ENCODE results near the gene AWAT1.

Gene AWAT1

DNA sequence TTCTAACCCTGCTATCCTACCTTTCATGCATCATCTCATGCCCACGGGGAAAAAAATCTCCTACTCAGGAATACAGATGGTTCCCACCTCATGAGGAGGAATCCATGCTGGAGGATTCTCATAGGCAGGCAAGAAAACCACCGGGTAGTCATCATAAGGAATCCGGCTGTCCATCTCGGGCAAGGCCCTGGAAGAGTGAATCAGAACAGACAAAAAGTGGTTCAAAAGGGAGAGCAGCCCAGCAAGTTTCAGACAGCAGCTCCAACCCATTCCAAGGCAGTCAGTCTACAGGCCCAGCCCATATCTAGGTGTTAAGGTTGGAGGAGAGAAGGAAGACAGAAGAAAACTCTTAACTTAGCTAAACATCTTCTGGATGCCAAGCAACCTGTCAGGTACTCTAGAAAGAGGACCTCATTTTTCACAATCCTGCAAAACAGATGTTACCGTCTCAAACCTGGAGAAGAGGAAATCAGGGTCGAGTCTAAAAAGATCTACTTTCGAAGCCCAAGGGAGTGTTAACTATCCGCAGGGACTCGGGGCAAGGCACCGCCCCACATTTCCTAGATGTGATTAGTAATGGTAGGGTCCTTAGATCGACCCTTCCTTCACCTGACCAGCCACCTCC, 54.8 kb downstream of the AWAT1 start:
- TF ChIP-seq CEBPB (IDR thresholded peaks at IDR 0.05) (no peak), RAD21 (IDR thresholded peaks at IDR 0.05; ENCODE audit: low read depth) (no peak), EP300 (IDR thresholded peaks at IDR 0.05; ENCODE audit: borderline replicate concordance) (no peak), TCF12 (IDR thresholded peaks at IDR 0.05; ENCODE audit: low read depth) (no peak), FOXM1 (IDR thresholded peaks at IDR 0.05; ENCODE audit: borderline replicate concordance, low read depth) (no peak), CREB1 (IDR thresholded peaks at IDR 0.05; ENCODE audit: low read depth) (no peak), NFIC (IDR thresholded peaks at IDR 0.05) (no peak), TEAD4 (IDR thresholded peaks at IDR 0.05) (no peak), EGR1 (IDR thresholded peaks at IDR 0.05) (no peak), TAF1 (IDR thresholded peaks at IDR 0.05; ENCODE audit: low read depth) (no peak), YY1 (IDR thresholded peaks at IDR 0.05; ENCODE audit: low read depth) (no peak), ZBTB7A (IDR thresholded peaks at IDR 0.05; ENCODE audit: low read depth) (no peak)
- TF ChIP-seq, protein P1, sequence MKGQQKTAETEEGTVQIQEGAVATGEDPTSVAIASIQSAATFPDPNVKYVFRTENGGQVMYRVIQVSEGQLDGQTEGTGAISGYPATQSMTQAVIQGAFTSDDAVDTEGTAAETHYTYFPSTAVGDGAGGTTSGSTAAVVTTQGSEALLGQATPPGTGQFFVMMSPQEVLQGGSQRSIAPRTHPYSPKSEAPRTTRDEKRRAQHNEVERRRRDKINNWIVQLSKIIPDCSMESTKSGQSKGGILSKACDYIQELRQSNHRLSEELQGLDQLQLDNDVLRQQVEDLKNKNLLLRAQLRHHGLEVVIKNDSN (IDR thresholded peaks at IDR 0.05): no peak
- TF ChIP-seq, protein P2, sequence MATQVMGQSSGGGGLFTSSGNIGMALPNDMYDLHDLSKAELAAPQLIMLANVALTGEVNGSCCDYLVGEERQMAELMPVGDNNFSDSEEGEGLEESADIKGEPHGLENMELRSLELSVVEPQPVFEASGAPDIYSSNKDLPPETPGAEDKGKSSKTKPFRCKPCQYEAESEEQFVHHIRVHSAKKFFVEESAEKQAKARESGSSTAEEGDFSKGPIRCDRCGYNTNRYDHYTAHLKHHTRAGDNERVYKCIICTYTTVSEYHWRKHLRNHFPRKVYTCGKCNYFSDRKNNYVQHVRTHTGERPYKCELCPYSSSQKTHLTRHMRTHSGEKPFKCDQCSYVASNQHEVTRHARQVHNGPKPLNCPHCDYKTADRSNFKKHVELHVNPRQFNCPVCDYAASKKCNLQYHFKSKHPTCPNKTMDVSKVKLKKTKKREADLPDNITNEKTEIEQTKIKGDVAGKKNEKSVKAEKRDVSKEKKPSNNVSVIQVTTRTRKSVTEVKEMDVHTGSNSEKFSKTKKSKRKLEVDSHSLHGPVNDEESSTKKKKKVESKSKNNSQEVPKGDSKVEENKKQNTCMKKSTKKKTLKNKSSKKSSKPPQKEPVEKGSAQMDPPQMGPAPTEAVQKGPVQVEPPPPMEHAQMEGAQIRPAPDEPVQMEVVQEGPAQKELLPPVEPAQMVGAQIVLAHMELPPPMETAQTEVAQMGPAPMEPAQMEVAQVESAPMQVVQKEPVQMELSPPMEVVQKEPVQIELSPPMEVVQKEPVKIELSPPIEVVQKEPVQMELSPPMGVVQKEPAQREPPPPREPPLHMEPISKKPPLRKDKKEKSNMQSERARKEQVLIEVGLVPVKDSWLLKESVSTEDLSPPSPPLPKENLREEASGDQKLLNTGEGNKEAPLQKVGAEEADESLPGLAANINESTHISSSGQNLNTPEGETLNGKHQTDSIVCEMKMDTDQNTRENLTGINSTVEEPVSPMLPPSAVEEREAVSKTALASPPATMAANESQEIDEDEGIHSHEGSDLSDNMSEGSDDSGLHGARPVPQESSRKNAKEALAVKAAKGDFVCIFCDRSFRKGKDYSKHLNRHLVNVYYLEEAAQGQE (IDR thresholded peaks at IDR 0.05; ENCODE audit: low read depth): no peak
- TF ChIP-seq, protein P3, sequence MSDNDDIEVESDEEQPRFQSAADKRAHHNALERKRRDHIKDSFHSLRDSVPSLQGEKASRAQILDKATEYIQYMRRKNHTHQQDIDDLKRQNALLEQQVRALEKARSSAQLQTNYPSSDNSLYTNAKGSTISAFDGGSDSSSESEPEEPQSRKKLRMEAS (IDR thresholded peaks at IDR 0.05): no peak
